GM12878 (cell line): ENCODE data around the gene MARCHF9. TPM values are rescaled to one million over a fixed set of nuclear protein-coding genes. Genes with fewer than 3 reads are reported as not detected.

Experiments used
- ASH2L ChIP-seq: fragments of 300-600, 200-600 bp; sonication (generic); IDR thresholded peaks from 2 replicates; pipeline ENCODE4 v1.6.1; 2017; ENCODE audit warnings: low read depth, mild to moderate bottlenecking, borderline replicate concordance
- E2F4 ChIP-seq: IDR thresholded peaks from 2 replicates; pipeline ENCODE4 v1.6.1; 2012; ENCODE audit warnings: low read depth, low read length, improper control_type of control experiment
- E4F1 ChIP-seq: fragments of 450-650 bp; IDR thresholded peaks from 2 replicates; pipeline ENCODE4 v1.6.1; 2018; ENCODE audit warnings: borderline replicate concordance, mild to moderate bottlenecking; ENCODE audit not compliant: partially characterized antibody
- FOS ChIP-seq: IDR thresholded peaks from 3 replicates; pipeline ENCODE4 v1.6.1; 2011; ENCODE audit warnings: borderline replicate concordance; ENCODE audit not compliant: insufficient read length; ENCODE audit errors: extremely low read depth
- HCFC1 ChIP-seq: fragments of 150-350 bp; IDR thresholded peaks from 2 replicates; pipeline ENCODE4 v1.6.1; 2014; ENCODE audit warnings: low read length
- HDGF ChIP-seq: fragments of 450-650 bp; IDR thresholded peaks from 2 replicates; pipeline ENCODE4 v1.6.1; 2016; ENCODE audit warnings: antibody characterized with exemption
- IRF3 ChIP-seq: fragments of 450-650 bp; IDR thresholded peaks from 2 replicates; pipeline ENCODE4 v1.6.1; 2014; ENCODE audit warnings: mild to moderate bottlenecking
- MAX ChIP-seq: IDR thresholded peaks from 2 replicates; pipeline ENCODE4 v1.6.1; 2012; ENCODE audit warnings: low read depth, low read length, improper control_type of control experiment
- PML ChIP-seq: IDR thresholded peaks from 2 replicates; pipeline ENCODE4 v1.6.1; 2012; ENCODE audit warnings: low read length, inconsistent platforms
- RELA ChIP-seq: fragments of 450-650 bp; IDR thresholded peaks from 2 replicates; pipeline ENCODE4 v1.8.0; 2014; ENCODE audit warnings: borderline replicate concordance; ENCODE audit not compliant: partially characterized antibody
- RELB ChIP-seq: fragments of 450-650 bp; IDR thresholded peaks from 2 replicates; pipeline ENCODE4 v1.6.1; 2017; ENCODE audit warnings: low read depth, mild to moderate bottlenecking, moderate library complexity
- RFX5 ChIP-seq: IDR thresholded peaks from 2 replicates; pipeline ENCODE4 v1.6.1; 2011; ENCODE audit warnings: low read depth, low read length, improper control_type of control experiment
- SIN3A ChIP-seq: IDR thresholded peaks from 2 replicates; pipeline ENCODE4 v1.6.1; 2012; ENCODE audit warnings: low read depth, low read length, improper control_type of control experiment
- SMC3 ChIP-seq: IDR thresholded peaks from 2 replicates; pipeline ENCODE4 v1.6.1; 2011; ENCODE audit warnings: low read length, improper control_type of control experiment, borderline replicate concordance
- SREBF1 ChIP-seq: IDR thresholded peaks from 2 replicates; pipeline ENCODE4 v1.6.1; 2012; ENCODE audit warnings: mild to moderate bottlenecking, low read length
- SREBF2 ChIP-seq: IDR thresholded peaks from 2 replicates; pipeline ENCODE4 v1.6.1; 2012; ENCODE audit warnings: mild to moderate bottlenecking, low read length
- STAT1 ChIP-seq: fragments of 450-650 bp; conservative IDR thresholded peaks from 2 replicates; pipeline ENCODE4 v1.6.1; 2014; ENCODE audit warnings: antibody characterized with exemption, mild to moderate bottlenecking
- SUZ12 ChIP-seq: fragments of 200-600 bp; sonication (generic); IDR thresholded peaks from one replicate; pipeline ENCODE4 v1.6.1; 2018; ENCODE audit warnings: antibody characterized with exemption, mild to moderate bottlenecking; ENCODE audit not compliant: unreplicated experiment
- WRNIP1 ChIP-seq: IDR thresholded peaks from 2 replicates; pipeline ENCODE4 v1.6.1; 2011; ENCODE audit warnings: low read depth, low read length, improper control_type of control experiment, borderline replicate concordance
- polyA plus RNA-seq, 11 experiments: library from polyadenylated mRNA; depleted of rRNA in 4 of 11; unstranded in 6 of 11; stranded (reverse) in 5 of 11; fragments of >200 nt; fragmentation: Nextera tagmentation in 4 of 11; fragmentation: Illumina TruSeq in 1 of 11; extraction: Ambion mirVana in 4 of 11; extraction: Trizol in 1 of 11; gene quantifications; 1 replicate in 1 of 11; 2 replicates in 10 of 11; pipeline versions ENCODE4 v1.2.1 to v1.2.3, GENCODE V29; 2011 to 2016; ENCODE audit warnings: inconsistent platforms in 2 of 11, missing spikeins in 2 of 11, low read depth in 1 of 11
- total RNA-seq, 4 experiments: library from RNA; depleted of rRNA in 3 of 4; stranded (reverse); fragments of >200 nt in 3 of 4; fragmentation: Illumina TruSeq in 1 of 4; extraction: Trizol in 1 of 4; gene quantifications; 2 replicates each; pipeline versions ENCODE4 v1.2.1 to v1.2.3, GENCODE V29; 2013 to 2021
- TF ChIP-seq, protein P1 (sequence below): fragments of 450-650 bp; IDR thresholded peaks from 2 replicates; pipeline ENCODE4 v1.6.1; 2017; ENCODE audit warnings: borderline replicate concordance
- TF ChIP-seq, protein P2 (sequence below): IDR thresholded peaks from 2 replicates; pipeline ENCODE4 v1.6.1; 2011; ENCODE audit warnings: low read depth, low read length, improper control_type of control experiment, borderline replicate concordance

The MARCHF9 gene
- total and polyA plus RNA-seq, 10 of the 15 experiments (the other 5 are each of a cell fraction or from before 2014, with no cell fraction given): 2.4 to 29.3 (median 13.0) TPM

DNA sequence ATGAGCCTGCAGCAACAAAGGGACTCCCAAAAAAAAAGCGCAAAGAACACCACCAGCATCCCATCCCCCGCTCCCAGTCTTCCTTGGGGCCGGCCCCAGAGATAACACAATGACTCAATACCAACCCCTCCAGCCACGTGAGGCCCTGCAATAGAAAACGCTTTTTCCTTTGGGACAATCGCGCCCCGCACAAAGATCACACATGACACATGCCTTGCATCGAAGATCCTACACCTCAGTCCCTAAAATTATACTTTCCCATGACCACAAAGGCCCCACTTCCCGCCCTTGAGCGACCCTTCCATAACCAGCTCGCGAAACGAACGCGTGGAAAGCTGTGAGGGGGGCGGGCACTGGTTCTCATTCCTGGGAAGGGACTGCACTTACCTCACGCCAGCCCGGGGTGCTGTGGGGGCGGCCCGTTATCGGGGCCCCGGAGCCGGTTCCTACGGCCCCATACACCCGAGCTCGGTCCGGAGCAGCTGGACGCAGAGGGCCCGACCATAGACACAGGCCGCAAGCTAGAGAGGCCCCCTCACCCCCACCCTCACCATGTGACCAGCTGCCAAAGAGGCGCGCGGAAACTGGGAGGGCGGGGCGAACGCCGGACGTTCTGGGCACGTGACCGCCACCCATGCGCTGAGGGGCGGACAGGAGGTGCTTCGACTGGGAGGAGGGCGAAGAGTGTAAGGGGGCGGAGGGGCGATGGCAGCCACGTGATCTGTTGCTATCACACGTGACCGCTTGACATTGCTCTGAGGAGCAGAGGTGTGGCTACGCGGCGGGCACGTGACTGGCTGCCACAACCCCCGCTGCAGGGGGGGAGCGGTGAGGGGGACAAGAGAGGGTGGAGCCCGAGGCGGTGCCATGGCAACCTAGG lies 2.9 kb upstream of the MARCHF9 start, which contains the start of gene CDK4 (continued):
- TF ChIP-seq E4F1: no peak
- peak; percentile 99 for TF ChIP-seq RELA
- TF ChIP-seq STAT1: no peak; the same call in 1 of the 2 replicates
- TF ChIP-seq SREBF2: no peak
- TF ChIP-seq, protein P1, sequence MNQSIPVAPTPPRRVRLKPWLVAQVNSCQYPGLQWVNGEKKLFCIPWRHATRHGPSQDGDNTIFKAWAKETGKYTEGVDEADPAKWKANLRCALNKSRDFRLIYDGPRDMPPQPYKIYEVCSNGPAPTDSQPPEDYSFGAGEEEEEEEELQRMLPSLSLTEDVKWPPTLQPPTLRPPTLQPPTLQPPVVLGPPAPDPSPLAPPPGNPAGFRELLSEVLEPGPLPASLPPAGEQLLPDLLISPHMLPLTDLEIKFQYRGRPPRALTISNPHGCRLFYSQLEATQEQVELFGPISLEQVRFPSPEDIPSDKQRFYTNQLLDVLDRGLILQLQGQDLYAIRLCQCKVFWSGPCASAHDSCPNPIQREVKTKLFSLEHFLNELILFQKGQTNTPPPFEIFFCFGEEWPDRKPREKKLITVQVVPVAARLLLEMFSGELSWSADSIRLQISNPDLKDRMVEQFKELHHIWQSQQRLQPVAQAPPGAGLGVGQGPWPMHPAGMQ: no peak
- peak; percentile 67; the same call in 1 of the 2 replicates for TF ChIP-seq PML
- peak; percentile 99 for TF ChIP-seq MAX
- TF ChIP-seq WRNIP1: no peak
- peak; percentile 92 for TF ChIP-seq RFX5
- no peak for TF ChIP-seq ASH2L
- peak; percentile 76 for TF ChIP-seq SIN3A
- no peak for TF ChIP-seq SREBF1
- peak; percentile 88 for TF ChIP-seq IRF3
- peak; percentile 92 for TF ChIP-seq FOS
- TF ChIP-seq, protein P2, sequence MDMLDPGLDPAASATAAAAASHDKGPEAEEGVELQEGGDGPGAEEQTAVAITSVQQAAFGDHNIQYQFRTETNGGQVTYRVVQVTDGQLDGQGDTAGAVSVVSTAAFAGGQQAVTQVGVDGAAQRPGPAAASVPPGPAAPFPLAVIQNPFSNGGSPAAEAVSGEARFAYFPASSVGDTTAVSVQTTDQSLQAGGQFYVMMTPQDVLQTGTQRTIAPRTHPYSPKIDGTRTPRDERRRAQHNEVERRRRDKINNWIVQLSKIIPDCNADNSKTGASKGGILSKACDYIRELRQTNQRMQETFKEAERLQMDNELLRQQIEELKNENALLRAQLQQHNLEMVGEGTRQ: peak; percentile 100
- no peak for TF ChIP-seq SMC3
- peak; percentile 99 for TF ChIP-seq HDGF
- peak; percentile 61 for TF ChIP-seq HCFC1
- no peak for TF ChIP-seq SUZ12
- peak; percentile 26; the same call in 1 of the 2 replicates for TF ChIP-seq E2F4
- TF ChIP-seq RELB: peak; percentile 68
